GM21529 (cell line): ENCODE data around the gene PUSL1.
A peak's percentile ranks its signal among the peaks of the same experiment; 100 is the strongest.
"Not testable (repeated sequence)": the region's sequence is repeated elsewhere in the genome, so short reads cannot be mapped to it uniquely, and the experiment has no call there.

Experiments used
- ATAC-seq: cut with Tn5 transposase; IDR thresholded peaks from one replicate; pipeline ENCODE4 v1.9.1; 2021; ENCODE audit not compliant: unreplicated experiment

The PUSL1 gene

DNA sequence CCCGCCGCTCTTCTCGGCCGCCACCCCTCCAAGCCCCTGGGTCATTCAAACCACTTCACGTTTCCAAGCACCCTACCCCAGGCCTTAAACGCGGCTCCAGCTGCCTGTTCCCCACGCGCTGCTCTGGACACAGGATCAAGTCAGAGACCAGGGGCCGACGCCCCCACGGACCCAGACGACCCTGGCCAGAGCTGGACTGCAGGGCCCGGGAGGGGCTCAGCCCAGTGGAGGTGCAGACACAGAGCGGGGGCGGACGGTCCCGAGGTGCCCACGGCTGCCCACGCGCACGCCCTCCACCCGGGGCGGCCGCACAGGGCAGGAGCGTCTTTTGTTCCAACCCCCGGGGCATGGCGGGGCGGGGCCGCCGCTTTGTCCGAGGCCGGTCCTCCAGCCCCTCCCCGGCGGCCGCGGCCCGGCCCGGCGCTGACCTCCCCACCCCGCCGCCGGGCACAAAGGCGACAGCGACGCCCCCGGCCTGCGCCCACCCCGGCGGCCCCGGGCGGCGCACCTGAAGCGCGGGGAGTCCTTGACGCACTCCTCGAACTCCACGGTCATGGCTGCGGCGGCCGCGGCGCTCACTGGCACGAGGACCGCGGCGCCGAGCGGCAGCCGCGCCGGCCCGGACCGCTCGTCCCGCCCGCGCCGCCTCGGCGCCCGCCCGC is 1.0 kb upstream of the PUSL1 start:
- ATAC-seq: peak; percentile 6

DNA sequence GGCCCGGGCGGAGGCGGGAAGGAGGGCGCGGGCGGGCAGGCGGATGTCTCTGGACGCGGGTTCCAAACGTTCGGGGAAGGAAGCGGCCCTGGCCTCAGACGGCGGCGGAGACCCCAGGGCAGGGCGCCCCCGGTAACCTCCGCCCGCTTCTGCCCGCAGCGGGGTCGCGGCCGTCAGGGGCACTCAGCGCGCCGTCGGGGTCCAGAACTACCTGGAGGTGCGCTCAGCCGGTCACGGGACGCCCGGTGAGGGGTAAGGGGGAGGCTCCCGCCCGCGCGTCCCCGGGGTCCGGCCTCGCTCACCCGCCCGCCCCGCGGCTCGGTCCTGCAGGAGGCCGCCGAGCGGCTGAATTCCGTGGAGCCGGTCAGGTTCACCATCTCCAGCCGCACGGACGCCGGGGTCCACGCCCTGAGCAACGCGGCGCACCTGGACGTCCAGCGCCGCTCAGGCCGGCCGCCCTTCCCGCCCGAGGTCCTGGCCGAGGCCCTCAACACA is 406 bp downstream of the PUSL1 start:
- ATAC-seq: no peak

DNA sequence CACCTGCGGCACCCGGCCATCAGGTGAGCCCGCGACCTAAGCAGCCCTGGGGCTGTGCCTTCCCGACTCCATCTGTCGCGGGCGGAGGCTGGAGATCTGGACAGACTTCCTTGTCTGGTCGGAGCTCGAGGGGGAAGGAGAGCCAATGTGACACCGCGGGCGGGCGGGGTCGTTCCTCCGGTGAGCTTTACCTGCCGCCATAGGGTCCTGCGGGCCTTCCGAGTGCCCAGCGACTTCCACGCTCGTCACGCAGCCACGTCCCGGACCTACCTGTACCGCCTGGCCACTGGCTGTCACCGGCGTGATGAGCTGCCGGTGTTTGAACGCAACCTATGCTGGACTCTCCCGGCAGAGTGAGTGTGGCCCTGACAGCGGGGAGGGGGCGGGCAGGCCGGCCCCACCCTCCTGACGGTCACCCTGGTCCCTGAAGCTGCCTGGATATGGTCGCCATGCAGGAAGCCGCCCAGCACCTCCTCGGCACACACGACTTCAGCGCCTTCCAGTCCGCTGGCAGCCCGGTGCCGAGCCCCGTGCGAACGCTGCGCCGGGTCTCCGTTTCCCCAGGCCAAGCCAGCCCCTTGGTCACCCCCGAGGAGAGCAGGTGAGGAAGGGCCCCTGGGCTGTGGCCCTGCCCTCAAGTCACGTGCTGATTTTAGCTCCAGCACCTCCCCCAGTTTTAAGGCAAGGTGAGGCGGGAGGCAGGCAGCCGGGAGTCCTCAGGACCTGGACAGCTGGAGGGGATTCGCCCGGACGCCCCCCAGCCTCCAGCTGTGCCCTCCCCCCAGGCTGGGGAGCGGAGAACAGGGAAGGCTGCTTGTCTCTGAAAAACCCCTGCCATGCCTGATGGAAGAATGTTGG is 1.1 kb downstream of the PUSL1 start:
- ATAC-seq: no peak

DNA sequence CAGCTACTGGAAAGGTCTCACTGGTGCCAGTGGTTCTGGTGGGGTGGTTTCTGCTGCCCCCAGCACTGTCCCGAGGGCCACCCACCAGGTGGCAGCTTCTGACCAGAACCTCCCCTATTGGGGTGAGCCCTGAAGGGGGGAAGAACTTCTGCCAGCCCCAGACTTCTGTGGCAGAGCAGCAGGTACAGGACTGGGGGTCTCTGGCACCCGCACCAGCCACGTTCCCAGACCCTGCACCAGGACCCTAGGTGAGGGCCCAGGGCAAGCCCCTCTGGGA is 1.6 kb downstream of the PUSL1 start:
- no peak for ATAC-seq

DNA sequence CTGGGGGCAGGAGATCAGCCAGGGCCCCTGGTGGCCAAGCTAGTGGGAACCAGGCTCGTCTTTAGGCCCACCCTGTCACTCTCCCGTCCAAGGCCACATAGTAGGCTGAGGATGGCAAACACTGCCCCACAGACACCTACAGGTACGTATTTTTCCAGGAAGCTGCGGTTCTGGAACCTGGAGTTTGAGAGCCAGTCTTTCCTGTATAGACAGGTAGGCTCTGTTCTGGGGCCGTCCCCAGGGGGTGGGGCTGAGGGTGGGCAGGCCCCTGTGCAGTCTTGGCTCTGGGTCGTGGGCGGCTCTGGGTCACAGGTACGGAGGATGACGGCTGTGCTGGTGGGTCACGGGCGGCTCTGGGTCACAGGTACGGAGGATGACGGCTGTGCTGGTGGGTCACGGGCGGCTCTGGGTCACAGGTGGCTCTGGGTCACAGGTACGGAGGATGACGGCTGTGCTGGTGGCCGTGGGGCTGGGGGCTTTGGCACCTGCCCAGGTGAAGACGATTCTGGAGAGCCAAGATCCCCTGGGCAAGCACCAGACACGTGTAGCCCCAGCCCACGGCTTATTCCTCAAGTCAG is 2.2 kb downstream of the PUSL1 start:
- no peak for ATAC-seq

DNA sequence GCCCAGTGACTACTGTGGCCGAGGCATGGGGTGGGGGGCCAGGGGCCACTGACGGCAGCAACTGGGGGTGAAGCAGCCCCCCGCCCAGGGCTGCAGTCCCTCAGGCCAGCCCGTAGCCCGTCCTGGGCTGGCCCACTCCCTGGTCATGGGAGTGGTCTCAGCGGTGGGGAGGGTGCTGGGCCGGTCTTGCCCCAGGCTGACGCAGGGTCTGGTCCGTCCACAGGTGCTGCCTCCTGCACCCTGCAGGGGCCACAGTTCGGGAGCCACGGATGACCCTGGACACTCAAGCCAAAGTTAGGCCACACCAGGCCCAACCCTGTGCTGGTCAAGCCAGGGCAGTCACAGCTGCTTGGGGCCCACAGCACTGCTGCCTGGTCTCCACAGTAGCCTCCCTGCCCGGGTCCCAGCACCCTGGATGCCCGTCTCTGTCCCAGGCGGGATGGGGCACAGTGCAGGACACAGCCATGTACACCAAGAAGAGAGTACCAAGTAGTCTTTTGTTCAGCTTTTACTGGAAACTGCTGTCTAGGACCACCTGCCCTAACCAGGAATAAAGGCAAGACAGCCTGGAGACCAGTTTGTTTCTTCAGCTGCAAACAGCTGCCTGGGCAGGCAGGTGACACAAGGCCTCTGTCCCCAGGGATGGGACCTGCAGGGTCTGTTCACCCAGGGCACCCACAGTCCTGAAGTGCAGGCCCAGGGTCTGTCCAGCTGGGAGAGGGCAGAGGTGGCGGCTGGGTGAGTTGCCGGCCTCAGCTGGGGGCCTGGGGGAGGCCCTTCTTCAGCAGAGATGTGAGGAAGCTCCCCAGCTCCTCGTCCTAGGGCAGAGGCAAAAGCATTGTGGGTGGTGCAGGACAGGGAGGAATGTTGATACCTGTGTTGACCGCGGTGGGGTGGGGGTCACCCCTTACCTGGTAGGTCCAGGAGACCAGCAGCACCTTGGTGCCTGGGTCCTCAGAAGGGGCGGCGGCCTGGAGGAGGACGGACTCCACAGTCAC is 3.0 kb downstream of the PUSL1 start:
- no peak for ATAC-seq

DNA sequence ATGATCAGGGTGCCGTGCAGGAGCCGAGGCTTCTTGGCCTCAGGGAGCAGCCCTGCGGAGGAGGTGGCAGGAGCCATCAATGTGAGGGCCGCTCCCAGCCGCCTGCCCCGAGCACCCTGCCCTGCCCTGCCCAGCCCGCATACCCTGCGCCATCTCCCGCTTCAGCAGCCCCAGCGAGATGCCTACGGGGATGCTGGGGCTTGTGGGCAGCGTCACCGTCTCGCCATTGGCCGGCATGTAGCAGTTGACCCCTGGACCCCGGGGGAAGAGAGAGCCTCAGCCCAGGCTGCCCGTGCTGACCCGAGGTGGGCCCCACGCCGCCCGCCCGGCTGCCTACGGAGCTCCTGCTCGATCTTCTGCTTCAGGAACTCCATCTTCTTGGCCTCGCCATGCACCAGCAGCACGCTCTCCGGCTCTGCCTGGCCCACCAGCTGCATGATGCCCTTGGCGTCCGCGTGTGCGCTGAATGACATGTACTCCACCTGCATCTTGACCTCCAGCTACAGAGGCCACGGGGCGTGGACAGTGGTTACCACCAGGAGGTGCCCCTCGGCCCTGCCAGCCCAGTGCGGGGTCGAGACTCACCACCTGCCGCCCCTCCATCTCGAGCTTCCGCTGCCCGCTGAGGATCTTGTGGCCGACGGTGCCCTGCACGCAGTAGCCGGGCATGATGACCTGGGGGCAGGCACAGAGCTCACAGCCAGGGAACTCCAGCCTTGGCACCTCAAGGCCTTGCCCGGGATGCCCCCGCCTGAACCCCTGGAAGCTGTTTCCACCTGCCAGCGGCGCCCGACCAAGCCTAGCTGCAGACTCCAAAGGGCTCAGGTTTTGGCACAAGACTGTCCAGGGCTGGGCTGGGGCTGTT is 4.3 kb downstream of the PUSL1 start:
- no peak for ATAC-seq

DNA sequence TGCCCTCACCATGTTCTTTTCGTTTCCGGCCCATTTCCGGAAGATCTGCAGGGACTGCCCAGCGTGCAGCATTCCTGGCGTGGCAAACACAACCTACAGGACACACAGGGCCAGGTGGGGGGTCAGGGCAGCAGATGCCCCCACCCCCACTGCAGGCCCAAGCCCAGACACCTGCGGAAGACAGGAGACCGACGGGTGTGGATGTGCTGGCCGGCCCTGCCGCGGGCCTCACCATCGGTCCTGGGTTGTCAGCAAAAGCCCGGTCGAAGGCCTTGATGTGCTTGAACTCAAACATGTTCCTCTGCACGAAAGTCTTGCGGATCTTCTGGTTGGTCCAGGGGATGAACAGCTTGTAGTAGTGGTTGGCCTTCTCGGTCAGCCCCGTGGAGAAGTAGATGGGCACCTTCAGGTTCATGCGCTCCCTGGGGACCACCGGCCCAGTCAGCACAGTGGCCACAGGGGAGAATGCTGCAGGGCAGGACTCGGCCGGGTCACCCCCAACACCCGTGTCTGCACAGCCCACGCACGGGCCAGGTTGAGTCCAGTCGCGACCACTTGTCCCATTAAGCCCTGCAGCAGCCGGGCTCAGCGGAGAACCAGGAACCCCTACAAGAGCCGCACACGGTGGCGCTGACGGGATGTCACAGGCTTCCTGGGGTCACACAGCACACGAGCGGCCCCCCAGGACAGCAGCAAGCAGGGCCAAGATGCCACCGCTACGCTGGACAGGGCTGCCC is 5.3 kb downstream of the PUSL1 start:
- no peak for ATAC-seq

DNA sequence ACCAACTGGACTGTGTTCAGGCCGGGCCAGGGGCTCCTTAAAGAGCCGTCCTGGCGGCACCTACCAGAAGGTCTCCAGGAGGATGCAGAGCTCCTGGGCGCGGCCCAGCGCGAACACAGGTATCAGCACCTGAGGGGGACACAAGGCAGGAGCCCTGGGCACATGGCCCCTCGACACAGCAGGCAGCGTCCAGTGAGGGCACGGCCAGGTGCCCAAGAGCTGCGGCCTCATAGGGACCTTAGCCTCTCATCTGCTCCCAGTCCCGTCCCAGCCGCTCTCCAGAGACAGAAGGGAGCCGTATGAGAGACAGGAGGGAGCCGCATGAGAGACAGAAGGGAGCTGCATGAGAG is 5.8 kb downstream of the PUSL1 start:
- no peak for ATAC-seq

DNA sequence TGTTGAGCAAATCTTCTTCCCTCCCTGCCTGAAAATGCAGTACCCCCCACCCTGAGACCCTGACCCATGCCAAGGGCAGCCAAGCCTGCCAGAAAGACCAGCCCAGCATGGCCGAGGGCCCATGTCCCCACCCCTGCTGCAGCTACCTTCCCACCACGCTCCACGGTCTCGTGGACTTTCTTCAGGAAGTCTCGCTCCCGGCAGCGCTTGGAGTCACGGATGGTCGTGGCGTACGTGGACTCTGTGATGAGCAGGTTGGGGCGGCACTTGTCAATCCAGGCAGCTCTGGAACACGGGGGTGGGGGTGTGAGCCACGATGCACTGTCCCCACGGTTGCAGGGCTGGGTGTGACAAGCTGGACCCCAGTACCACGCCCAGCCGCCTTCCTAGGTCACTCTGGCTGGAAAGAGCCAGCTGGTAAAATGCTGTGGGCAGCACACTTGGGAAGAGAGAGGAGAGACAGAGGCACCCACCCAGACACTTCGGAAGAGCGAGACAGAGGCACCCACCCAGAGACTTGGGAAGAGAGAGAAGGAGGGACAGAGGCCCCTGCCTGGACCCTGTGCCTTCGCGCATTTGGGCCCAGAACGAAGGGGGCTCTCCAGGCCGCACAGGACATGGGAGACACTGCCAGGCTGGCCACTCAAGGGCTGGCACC is 6.4 kb downstream of the PUSL1 start:
- ATAC-seq: no peak

DNA sequence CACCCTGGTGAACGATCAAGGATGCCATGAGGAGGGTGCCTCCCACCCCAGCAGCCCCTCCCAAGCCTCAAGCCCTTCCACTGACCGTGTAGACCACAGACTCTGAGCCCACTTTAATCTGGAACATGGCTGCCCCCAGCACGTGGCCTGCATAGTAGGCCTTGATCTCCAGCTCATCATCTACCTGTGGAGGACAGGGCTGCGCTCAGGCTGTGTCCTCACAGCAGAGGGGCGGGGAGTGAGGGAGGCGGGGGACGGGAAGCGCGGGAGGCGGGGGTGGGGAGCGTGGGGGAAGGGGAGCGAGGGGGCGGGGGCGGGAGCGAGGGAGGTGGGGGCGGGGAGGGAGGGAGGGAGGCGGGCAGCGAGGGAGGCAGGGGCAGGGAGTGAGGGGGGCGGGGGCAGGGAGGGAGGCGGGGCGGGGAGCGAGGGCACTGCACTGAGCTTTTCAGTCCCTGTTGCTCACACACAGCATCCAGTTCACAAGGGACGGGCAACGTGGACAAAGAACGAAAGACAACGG is 7.1 kb downstream of the PUSL1 start:
- ATAC-seq: no peak

DNA sequence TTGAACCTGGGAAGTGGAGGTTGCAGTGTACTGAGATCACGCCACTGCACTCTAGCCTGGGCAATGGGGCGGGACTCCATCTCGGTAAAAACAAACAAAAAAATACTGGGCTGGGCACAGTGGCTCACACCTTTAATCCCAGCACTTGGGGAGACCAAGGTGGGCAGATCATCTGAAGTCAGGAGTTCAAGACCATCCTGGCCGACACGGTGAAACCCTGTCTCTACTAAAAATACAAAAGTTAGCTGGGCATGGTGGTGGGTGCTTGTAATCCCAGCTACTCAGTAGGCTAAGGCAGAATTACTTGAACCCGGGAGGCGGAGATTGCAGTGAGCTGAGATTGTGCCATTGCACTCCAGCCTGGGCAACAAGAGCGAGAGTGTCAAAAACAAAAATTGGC is 7.8 kb downstream of the PUSL1 start:
- not testable (repeated sequence) for ATAC-seq

DNA sequence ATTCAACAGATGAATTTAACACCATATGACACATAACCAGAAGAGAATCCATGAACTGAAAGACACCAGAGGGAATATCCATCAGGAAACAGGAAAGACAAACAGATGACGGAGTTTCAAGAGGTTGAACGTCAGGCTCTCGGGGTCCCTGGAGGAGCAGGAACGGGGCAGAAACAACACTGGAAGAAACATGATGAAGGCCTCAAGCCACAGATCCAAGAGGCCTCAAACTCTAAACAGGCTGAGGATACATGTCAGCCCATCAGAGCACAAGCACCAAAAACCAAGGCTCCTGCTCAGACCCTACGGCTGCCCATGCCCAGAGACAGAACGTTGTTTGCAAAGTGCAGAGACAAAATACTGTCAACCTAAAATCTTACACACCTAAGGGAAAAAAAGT is 9.0 kb downstream of the PUSL1 start:
- ATAC-seq: no peak

DNA sequence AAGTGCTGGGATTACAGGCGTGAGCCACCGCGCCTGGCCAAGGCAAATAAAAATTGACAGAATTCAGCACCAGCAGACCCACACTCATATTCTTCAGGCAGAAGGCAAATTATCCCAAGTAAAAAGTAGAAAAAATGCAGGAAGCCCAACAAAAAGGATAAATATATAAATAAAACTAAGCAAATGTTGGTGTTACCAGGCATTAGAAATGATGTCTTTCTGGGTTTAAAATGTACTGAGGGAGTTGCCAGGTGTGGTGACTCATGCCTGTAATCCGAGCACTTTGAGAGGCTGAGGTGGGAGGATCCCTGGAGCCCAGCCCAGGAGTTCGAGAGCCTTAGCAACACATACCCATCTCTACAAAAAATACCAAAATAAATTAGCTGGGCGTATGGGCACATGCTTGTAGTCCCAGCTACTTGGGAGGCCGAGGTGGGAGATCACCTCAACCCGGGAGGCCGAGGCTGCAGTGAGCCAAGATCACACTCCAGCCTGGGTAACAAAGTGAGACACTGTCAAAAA is 9.8 kb downstream of the PUSL1 start:
- ATAC-seq: no peak

DNA sequence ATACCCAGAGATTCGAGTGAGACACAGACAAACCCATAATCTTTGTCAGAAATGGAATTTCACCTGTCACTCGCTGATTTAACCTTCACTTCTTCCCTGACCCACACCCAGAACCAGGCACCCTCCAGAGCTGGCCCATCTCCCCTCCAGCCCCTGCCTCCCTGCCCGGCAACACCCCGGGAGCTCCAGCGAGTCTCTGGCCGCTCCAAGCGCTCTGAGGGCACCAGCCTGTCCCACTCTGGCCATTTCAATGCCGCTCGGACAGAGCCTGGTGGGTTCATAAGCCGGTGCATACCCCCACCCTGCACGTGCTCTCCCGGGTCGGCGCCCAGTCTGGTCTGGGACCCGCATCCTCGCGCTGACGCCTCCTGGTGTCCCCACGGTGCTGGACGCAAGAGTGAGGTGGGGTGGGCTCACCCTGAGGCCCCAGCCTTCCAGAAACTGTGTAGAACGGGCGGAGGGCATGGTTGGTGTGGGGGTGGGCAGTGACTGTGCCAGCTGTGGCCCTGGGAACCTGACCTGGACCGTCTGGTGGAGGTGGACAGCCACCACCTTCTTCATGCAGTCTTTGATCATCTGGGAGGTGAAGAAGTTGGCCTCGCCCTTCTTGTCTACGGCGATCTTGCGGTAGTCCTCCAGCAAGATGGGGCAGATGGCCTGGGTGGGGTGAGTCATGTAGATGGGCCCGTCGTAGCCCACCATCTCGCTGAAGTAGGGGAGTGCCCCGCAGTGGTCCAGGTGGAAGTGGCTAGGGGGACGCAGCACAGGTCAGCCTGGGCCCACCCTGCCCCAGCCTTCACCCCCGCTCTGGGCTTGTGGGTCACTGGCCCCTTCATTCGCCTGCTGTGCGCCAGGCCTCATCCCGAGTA is 10.6 kb downstream of the PUSL1 start:
- ATAC-seq: no peak

DNA sequence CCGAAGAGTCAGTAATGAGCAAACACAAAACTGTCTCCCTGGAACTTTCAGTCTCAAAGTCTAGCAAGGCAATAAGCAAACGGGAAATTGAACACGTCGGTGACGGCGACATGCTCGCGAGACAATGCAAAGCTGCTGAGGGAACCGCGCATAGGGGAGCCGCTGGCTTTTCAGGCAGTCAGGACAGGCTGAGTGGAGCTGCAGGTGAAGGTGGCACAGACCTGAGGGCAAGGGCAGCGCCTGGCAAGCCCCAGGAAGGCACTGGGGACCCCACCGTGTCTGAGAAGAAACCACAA is 11.2 kb downstream of the PUSL1 start:
- ATAC-seq: no peak

DNA sequence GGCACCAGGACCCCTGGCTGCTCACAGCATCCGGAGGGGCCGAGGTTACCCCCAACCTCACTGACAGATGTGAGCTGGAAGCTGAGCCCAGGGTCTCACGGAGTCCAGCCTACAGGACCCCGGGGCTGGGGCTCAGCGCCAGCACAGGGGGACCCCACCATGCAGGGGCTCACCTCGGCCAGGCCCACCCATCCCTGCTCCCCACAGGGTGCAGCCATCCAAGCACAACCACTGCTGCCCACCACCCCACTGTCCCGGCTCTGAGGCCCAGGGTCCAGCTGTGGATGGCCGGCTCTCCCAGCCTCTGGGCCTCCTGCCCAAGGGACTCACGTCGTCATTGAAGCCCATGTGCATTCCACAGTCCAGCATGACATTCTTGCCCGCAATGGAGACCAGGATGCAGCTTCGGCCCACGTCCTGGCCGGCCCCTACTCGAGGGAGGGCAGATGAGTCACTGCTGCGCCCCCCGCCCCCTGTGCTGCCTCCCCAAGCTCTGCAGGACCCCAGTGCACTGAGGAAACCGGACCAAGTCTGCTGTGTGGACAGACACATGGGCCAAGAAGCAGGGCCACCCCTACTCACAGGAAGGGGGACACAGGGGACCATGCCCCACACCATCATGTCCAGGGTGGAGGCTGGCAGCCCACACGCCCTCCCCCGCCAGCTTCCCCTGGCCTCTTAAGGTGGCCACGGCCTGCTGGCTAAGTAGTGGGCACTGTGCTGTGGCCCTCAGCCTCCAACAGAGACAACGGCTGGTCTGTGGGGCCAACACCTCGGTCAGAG is 12.5 kb downstream of the PUSL1 start:
- no peak for ATAC-seq
